ENCODE measurements around the gene PKLR.
A peak's percentile ranks its signal among the peaks of the same experiment; 100 is the strongest.

The PKLR gene

GRCh38 chr1:155261493-155261851 lies 39.8 kb downstream of the PKLR start:
- DNase-seq (ENCODE audit: low spot score), result no peak
- TF ChIP-seq CTCF (IDR thresholded peaks at IDR 0.05; ENCODE audit: extremely low read depth, missing control alignments), result no peak

GRCh38 chr1:155260276-155260675 lies 41.0 kb downstream of the PKLR start:
- no peak for TF ChIP-seq CTCF (IDR thresholded peaks at IDR 0.05; ENCODE audit: extremely low read depth, missing control alignments)
- no peak for DNase-seq (ENCODE audit: low spot score)

GRCh38 chr1:155256058-155256852 lies 45.0 kb downstream of the PKLR start:
- no peak for DNase-seq (ENCODE audit: low spot score)
- no peak for TF ChIP-seq CTCF (IDR thresholded peaks at IDR 0.05; ENCODE audit: extremely low read depth, missing control alignments)

GRCh38 chr1:155255243-155256007 lies 45.8 kb downstream of the PKLR start, which contains the start of gene ENTREP3:
ENTREP3 (minus strand) TSS chr1:155255483; CDS start chr1:155254877, 606 bp downstream.
- TF ChIP-seq CTCF (IDR thresholded peaks at IDR 0.05; ENCODE audit: extremely low read depth, missing control alignments), result no peak
- DNase-seq (ENCODE audit: low spot score), result peak; percentile 91

GRCh38 chr1:155254714-155255242 lies 46.5 kb downstream of the PKLR start:
- no peak for TF ChIP-seq CTCF (IDR thresholded peaks at IDR 0.05; ENCODE audit: extremely low read depth, missing control alignments)
- DNase-seq (ENCODE audit: low spot score), result no peak

GRCh38 chr1:155254228-155254713 lies 47.0 kb downstream of the PKLR start:
- no peak for DNase-seq (ENCODE audit: low spot score)
- no peak for TF ChIP-seq CTCF (IDR thresholded peaks at IDR 0.05; ENCODE audit: extremely low read depth, missing control alignments)

GRCh38 chr1:155253797-155254196 lies 47.4 kb downstream of the PKLR start:
- TF ChIP-seq CTCF (IDR thresholded peaks at IDR 0.05; ENCODE audit: extremely low read depth, missing control alignments), result no peak
- no peak for DNase-seq (ENCODE audit: low spot score)
